Mononuclear cell (primary cell): ENCODE results near the gene FAHD1. TPM values are rescaled to one million over a fixed set of nuclear protein-coding genes. Genes with fewer than 3 reads are reported as not detected.
"Not testable (repeated sequence)": the region's sequence is repeated elsewhere in the genome, so short reads cannot be mapped to it uniquely, and the experiment has no call there.

Source experiments
- H3K27me3 ChIP-seq: 2 replicates; pipeline ENCODE4 v1.6.0; 2011; ENCODE audit warnings: low read length, control low read depth; ENCODE audit not compliant: insufficient read depth
- H3K4me1 ChIP-seq: 2 replicates; pipeline ENCODE4 v1.5.1; 2011; ENCODE audit warnings: mild to moderate bottlenecking, low read length, control low read depth; ENCODE audit not compliant: insufficient read depth
- H3K4me3 ChIP-seq: 2 replicates; pipeline ENCODE4 v1.5.1; 2011; ENCODE audit warnings: mild to moderate bottlenecking, low read length, moderate library complexity
- H3K9me3 ChIP-seq: 2 replicates; pipeline ENCODE4 v1.5.1; 2011; ENCODE audit warnings: low read depth, mild to moderate bottlenecking, control low read depth, low read length
- total RNA-seq: library from RNA; depleted of rRNA; stranded (reverse); fragments of >200 nt; gene quantifications from one replicate; pipeline ENCODE4 v1.2.3, GENCODE V29; 2012

FAHD1 gene
- total RNA-seq, 1 donor = 7.0 TPM

- Histone ChIP-seq H3K4me1 (no peaks in the 10 kb centered on the region), H3K27me3 (no peaks in the 10 kb centered on the region)
Measured at GRCh38 chr16:1794908-1795666, 31.9 kb upstream of the FAHD1 start.

GRCh38 chr16:1799263-1799662 is 27.7 kb upstream of the FAHD1 start:
- H3K27me3 ChIP-seq, H3K4me3 ChIP-seq, H3K4me1 ChIP-seq, H3K9me3 ChIP-seq: not testable (repeated sequence)

More at GRCh38 chr16:1794908-1795666, 31.9 kb upstream of the FAHD1 start:
- no peak overlapping the region for H3K4me3 ChIP-seq
- no peaks in the 10 kb centered on the region for H3K9me3 ChIP-seq

GRCh38 chr16:1800701-1801100 is 26.3 kb upstream of the FAHD1 start:
- Histone ChIP-seq H3K4me1 (no peaks in the 10 kb centered on the region), H3K9me3 (no peaks in the 10 kb centered on the region), H3K4me3 (no peak overlapping the region), H3K27me3 (no peaks in the 10 kb centered on the region)

- Histone ChIP-seq H3K27me3 (no peaks in the 10 kb centered on the region), H3K4me3 (no peak overlapping the region)
Measured at GRCh38 chr16:1807626-1808025, 19.4 kb upstream of the FAHD1 start.

GRCh38 chr16:1808691-1809090 is 18.3 kb upstream of the FAHD1 start:
- Histone ChIP-seq H3K4me1 (no peaks in the 10 kb centered on the region), H3K4me3 (no peak overlapping the region), H3K27me3 (no peaks in the 10 kb centered on the region), H3K9me3 (no peaks in the 10 kb centered on the region)

More at GRCh38 chr16:1807626-1808025, 19.4 kb upstream of the FAHD1 start:
- no peaks in the 10 kb centered on the region for H3K9me3 ChIP-seq
- H3K4me1 ChIP-seq = no peaks in the 10 kb centered on the region

GRCh38 chr16:1809281-1809801 is 17.7 kb upstream of the FAHD1 start:
- Histone ChIP-seq H3K9me3 (no peaks in the 10 kb centered on the region), H3K4me1 (no peaks in the 10 kb centered on the region), H3K4me3 (no peak overlapping the region), H3K27me3 (no peaks in the 10 kb centered on the region)

- Histone ChIP-seq H3K4me1 (no peaks in the 10 kb centered on the region), H3K4me3 (no peak overlapping the region), H3K9me3 (no peaks in the 10 kb centered on the region), H3K27me3 (no peaks in the 10 kb centered on the region)
Measured at GRCh38 chr16:1810106-1810505, 16.9 kb upstream of the FAHD1 start.

GRCh38 chr16:1810536-1810935 is 16.5 kb upstream of the FAHD1 start:
- no peak overlapping the region for H3K4me3 ChIP-seq
- H3K4me1 ChIP-seq = no peaks in the 10 kb centered on the region
- no peaks in the 10 kb centered on the region for H3K27me3 ChIP-seq
- no peaks in the 10 kb centered on the region for H3K9me3 ChIP-seq

- H3K9me3 ChIP-seq = no peaks in the 10 kb centered on the region
- no peaks in the 10 kb centered on the region for H3K27me3 ChIP-seq
- H3K4me1 ChIP-seq = no peaks in the 10 kb centered on the region
- H3K4me3 ChIP-seq = no peak overlapping the region
Measured at GRCh38 chr16:1812732-1813163, 14.3 kb upstream of the FAHD1 start.

GRCh38 chr16:1815461-1815860 is 11.5 kb upstream of the FAHD1 start:
- Histone ChIP-seq H3K9me3 (no peaks in the 10 kb centered on the region), H3K4me3 (no peak overlapping the region), H3K4me1 (no peaks in the 10 kb centered on the region), H3K27me3 (no peaks in the 10 kb centered on the region)

- Histone ChIP-seq H3K4me3 (no peak overlapping the region), H3K27me3 (no peaks in the 10 kb centered on the region), H3K9me3 (no peaks in the 10 kb centered on the region), H3K4me1 (no peaks in the 10 kb centered on the region)
Measured at GRCh38 chr16:1816396-1817275, 10.4 kb upstream of the FAHD1 start.

GRCh38 chr16:1817276-1817589 is 9.8 kb upstream of the FAHD1 start:
- Histone ChIP-seq H3K27me3 (no peaks in the 10 kb centered on the region), H3K4me3 (no peak overlapping the region), H3K9me3 (no peaks in the 10 kb centered on the region), H3K4me1 (no peaks in the 10 kb centered on the region)

- H3K4me1 ChIP-seq = no peaks in the 10 kb centered on the region
- H3K27me3 ChIP-seq = no peaks in the 10 kb centered on the region
- no peaks in the 10 kb centered on the region for H3K9me3 ChIP-seq
- no peak overlapping the region for H3K4me3 ChIP-seq
Measured at GRCh38 chr16:1817716-1818115, 9.3 kb upstream of the FAHD1 start.

- Histone ChIP-seq H3K27me3 (no peaks in the 10 kb centered on the region), H3K9me3 (no peaks in the 10 kb centered on the region), H3K4me1 (no peaks in the 10 kb centered on the region), H3K4me3 (no peak overlapping the region)
Measured at GRCh38 chr16:1818204-1818872, 8.7 kb upstream of the FAHD1 start.
